Erythroblast (primary cell): ENCODE data around the gene ACAT2.

Experiments used
- GATA1 ChIP-seq: IDR thresholded peaks from 2 replicates; pipeline ENCODE4 v1.6.1; 2011; ENCODE audit warnings: low read depth, mild to moderate bottlenecking, control low read depth, low read length, moderate library complexity
- POLR2A ChIP-seq: IDR thresholded peaks from 2 replicates; pipeline ENCODE4 v1.6.1; 2011; ENCODE audit warnings: mild to moderate bottlenecking, low read length

GRCh38 chr6:159778131-159778530 lies 16.3 kb downstream of the ACAT2 start:
- no peak for TF ChIP-seq POLR2A
- no peak for TF ChIP-seq GATA1
